ENCODE data around the gene OTOF. TPM values are rescaled to one million over a fixed set of nuclear protein-coding genes. Genes with fewer than 3 reads are reported as not detected.

Gene OTOF
- total and polyA plus RNA-seq, 4 donors, result 0.03 to 0.09 (median 0.08) TPM; not detected in 1

DNA sequence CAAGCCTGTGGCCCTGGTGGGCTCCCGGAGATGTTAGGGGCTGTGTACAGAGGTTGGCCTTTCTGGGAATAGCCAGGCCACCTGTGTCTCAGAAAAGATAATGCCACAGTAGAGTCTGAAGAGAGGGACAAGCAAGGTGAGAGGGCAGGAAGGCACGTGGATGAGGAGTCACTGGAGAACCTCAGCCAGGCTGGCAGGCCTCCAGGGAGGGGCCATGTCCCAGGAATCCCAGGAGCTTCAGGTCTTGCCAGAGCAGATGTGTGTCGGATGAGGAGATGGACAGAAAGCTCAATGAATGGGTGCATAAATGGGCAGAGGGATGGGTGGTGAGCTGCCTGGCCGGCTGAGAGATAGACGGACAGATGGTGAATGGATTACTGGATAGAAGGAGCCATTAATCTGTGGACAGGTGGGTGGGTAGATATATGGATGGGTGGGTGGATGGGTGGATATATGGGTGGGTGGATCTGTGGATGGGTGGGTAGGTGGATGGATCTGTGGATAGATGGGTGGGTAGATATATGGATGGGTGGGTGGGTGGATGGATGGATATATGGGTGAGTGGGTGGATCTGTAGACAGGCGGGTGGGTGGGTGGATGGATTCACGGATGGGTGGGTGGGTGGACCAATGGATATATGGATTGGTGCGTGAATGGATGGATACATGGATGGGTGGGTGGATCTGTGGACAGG, 7.9 kb upstream of the OTOF start:
- ATAC-seq (ENCODE audit: insufficient read depth, low FRiP score) (no peak), DNase-seq (no peak)
- Histone ChIP-seq H3K27ac (ENCODE audit: low read depth in 1 of 2, low read length in 1 of 2) (no peak overlapping the region), H3K4me1 (ENCODE audit: control insufficient read depth in 5 of 5, insufficient read depth in 5 of 5, low read length in 5 of 5) (peaks cover 0 to 21% (median 6%) of the 10 kb centered on the region in 5 donors), H3K9ac (ENCODE audit: insufficient read depth in 1 of 2, low read length in 2 of 2) (no peak overlapping the region), H3K27me3 (ENCODE audit: control insufficient read depth in 3 of 3, insufficient read depth in 3 of 3, low read length in 2 of 3) (peaks cover 0 to 3% (median 0%) of the 10 kb centered on the region in 3 donors), H3K36me3 (ENCODE audit: control insufficient read depth in 4 of 4, insufficient read depth in 4 of 4, low read length in 4 of 4) (no peaks in the 10 kb centered on the region), H3K4me3 (no peak overlapping the region), H3K9me3 (ENCODE audit: control insufficient read depth in 4 of 4, insufficient read depth in 3 of 4, low read length in 3 of 4) (no peaks in the 10 kb centered on the region)
- WGBS, 2 donors, result 87 to 89% methylated on average over 8 of the region's 8 CpGs
- TF ChIP-seq, protein P1, sequence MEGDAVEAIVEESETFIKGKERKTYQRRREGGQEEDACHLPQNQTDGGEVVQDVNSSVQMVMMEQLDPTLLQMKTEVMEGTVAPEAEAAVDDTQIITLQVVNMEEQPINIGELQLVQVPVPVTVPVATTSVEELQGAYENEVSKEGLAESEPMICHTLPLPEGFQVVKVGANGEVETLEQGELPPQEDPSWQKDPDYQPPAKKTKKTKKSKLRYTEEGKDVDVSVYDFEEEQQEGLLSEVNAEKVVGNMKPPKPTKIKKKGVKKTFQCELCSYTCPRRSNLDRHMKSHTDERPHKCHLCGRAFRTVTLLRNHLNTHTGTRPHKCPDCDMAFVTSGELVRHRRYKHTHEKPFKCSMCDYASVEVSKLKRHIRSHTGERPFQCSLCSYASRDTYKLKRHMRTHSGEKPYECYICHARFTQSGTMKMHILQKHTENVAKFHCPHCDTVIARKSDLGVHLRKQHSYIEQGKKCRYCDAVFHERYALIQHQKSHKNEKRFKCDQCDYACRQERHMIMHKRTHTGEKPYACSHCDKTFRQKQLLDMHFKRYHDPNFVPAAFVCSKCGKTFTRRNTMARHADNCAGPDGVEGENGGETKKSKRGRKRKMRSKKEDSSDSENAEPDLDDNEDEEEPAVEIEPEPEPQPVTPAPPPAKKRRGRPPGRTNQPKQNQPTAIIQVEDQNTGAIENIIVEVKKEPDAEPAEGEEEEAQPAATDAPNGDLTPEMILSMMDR (IDR thresholded peaks at IDR 0.05; ENCODE audit: control extremely low read depth, extremely low read depth), result no peak

DNA sequence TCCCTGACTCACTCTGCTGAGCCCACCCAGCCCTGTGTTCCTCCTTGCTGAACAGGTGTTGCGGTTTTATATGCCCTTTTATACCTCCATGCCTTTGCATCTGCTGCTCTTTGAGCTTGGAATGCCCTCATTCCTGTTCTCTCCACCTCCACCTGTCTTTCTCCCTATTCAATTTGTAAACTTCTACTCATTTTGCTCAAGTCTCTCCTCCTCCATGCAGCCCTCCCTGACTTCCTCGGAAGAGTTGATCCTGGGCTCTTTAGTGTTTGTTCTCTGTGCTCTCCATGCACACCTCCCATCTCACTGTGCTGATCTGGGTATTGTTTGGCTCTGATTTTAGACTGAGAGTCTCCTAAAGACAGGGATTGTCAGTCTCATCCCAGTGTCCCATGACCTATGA, 7.2 kb upstream of the OTOF start:
- Histone ChIP-seq H3K4me3 (no peak overlapping the region), H3K27ac (ENCODE audit: low read depth in 1 of 2, low read length in 1 of 2) (no peak overlapping the region), H3K9ac (ENCODE audit: insufficient read depth in 1 of 2, low read length in 2 of 2) (no peak overlapping the region), H3K36me3 (ENCODE audit: control insufficient read depth in 4 of 4, insufficient read depth in 4 of 4, low read length in 4 of 4) (no peaks in the 10 kb centered on the region), H3K9me3 (ENCODE audit: control insufficient read depth in 4 of 4, insufficient read depth in 3 of 4, low read length in 3 of 4) (no peaks in the 10 kb centered on the region), H3K27me3 (ENCODE audit: control insufficient read depth in 3 of 3, insufficient read depth in 3 of 3, low read length in 2 of 3) (peaks cover 0 to 3% (median 0%) of the 10 kb centered on the region in 3 donors), H3K4me1 (ENCODE audit: control insufficient read depth in 5 of 5, insufficient read depth in 5 of 5, low read length in 5 of 5) (peaks cover 0 to 23% (median 6%) of the 10 kb centered on the region in 5 donors)
- TF ChIP-seq, protein P1 (IDR thresholded peaks at IDR 0.05; ENCODE audit: control extremely low read depth, extremely low read depth), result no peak
- ATAC-seq (ENCODE audit: insufficient read depth, low FRiP score) (no peak), DNase-seq (no peak)
- WGBS, 2 donors, result 91 to 93% methylated on average over 2 of the region's 2 CpGs

DNA sequence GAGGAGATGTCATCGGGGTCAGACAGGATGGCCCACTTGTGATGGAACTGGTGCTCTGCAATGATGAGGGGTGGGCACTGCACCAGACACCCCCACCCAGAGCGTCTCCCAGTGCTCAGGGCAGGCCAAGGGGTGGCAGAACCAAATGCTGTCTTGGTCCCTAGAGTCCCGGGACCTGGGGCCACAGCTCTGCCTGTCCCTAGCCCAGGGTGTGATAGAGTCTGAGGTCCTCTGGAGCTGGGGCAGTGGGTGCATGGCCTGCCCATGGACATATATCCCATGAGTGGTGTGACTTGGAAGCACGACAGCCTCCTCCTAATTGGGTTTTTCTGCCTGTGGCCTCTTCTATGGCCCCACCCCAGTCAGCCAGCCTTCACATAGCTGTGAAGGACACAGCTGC, 6.7 kb upstream of the OTOF start:
- ATAC-seq (ENCODE audit: insufficient read depth, low FRiP score), result no peak
- no peak for DNase-seq
- Histone ChIP-seq H3K27ac (ENCODE audit: low read depth in 1 of 2, low read length in 1 of 2) (no peak overlapping the region), H3K4me1 (ENCODE audit: control insufficient read depth in 5 of 5, insufficient read depth in 5 of 5, low read length in 5 of 5) (peaks cover 0 to 23% (median 6%) of the 10 kb centered on the region in 5 donors), H3K36me3 (ENCODE audit: control insufficient read depth in 4 of 4, insufficient read depth in 4 of 4, low read length in 4 of 4) (no peaks in the 10 kb centered on the region), H3K4me3 (no peak overlapping the region), H3K9ac (ENCODE audit: insufficient read depth in 1 of 2, low read length in 2 of 2) (no peak overlapping the region), H3K27me3 (ENCODE audit: control insufficient read depth in 3 of 3, insufficient read depth in 3 of 3, low read length in 2 of 3) (peaks cover 0 to 3% (median 0%) of the 10 kb centered on the region in 3 donors), H3K9me3 (ENCODE audit: control insufficient read depth in 4 of 4, insufficient read depth in 3 of 4, low read length in 3 of 4) (no peaks in the 10 kb centered on the region)
- 81 to 91% methylated on average over 4 of the region's 4 CpGs for WGBS, 2 donors
- TF ChIP-seq, protein P1 (IDR thresholded peaks at IDR 0.05; ENCODE audit: control extremely low read depth, extremely low read depth), result no peak
